Suppressor macrophage treated with lipopolysaccharide for 4 hours (primary cell): ENCODE measurements around the gene TCF23.
"Not testable (repeated sequence)": the region's sequence is repeated elsewhere in the genome, so short reads cannot be mapped to it uniquely, and the experiment has no call there.

ENCODE experiments used
- DNase-seq: peaks from one replicate; pipeline ENCODE4 v3.0.0-alpha.2; 2020

Gene TCF23

DNA sequence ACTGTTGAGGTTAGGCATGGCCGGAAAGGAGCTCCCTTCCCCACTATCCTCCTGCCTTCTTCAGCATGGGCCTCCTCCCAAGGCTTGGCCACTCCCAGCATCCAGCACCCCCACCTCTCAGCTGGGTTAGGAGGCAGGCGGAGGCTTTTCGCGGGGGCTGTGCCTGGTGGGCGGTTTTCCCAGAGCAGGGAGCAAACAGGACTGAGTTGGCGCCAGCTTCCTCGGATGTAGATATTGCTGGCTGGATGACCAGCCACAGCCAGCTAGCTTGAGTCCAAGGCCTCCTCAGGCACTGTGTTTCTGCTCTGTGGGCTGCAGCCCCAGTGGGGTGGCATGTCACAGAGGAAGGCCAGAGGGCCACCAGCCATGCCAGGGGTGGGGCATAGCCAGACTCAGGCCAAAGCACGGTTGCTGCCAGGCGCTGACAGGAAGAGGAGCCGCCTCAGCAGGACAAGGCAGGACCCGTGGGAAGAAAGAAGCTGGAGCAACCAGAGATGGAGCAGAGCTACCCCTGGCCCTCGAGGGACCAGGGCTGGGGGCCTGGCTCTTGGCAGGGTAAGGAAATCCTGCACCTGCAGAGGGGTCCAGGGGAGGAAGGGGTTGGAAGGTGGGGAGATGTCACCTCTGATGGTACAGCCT is at the start of gene TCF23:
Gene TCF23 (plus strand): TSS at position 204 of the 639 bp plus-strand sequence. CDS start 130 bp downstream, at position 334.
- DNase-seq, result no peak

DNA sequence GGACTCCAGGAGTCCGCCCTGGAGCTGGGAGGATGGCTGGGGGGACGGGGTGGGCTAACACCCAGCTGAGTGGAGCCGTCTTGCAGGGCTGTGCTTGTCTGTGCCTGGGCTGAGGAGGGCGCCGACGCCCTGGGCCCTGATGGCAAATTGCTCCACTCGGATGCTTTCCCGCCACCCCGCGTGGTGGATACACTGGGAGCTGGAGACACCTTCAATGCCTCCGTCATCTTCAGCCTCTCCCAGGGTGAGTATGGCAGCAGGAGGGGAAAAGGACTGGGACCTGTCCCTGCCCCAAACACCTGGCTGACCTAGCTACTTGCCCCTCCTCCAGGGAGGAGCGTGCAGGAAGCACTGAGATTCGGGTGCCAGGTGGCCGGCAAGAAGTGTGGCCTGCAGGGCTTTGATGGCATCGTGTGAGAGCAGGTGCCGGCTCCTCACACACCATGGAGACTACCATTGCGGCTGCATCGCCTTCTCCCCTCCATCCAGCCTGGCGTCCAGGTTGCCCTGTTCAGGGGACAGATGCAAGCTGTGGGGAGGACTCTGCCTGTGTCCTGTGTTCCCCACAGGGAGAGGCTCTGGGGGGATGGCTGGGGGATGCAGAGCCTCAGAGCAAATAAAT is 49.4 kb upstream of the TCF23 start:
- DNase-seq, result no peak

DNA sequence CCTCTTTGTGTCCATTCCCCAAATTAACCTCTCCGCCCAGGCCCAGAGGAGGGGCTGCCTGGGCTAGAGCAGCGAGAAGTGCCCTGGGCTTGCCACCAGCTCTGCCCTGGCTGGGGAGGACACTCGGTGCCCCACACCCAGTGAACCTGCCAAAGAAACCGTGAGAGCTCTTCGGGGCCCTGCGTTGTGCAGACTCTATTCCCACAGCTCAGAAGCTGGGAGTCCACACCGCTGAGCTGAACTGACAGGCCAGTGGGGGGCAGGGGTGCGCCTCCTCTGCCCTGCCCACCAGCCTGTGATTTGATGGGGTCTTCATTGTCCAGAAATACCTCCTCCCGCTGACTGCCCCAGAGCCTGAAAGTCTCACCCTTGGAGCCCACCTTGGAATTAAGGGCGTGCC is 48.8 kb upstream of the TCF23 start:
- no peak for DNase-seq

DNA sequence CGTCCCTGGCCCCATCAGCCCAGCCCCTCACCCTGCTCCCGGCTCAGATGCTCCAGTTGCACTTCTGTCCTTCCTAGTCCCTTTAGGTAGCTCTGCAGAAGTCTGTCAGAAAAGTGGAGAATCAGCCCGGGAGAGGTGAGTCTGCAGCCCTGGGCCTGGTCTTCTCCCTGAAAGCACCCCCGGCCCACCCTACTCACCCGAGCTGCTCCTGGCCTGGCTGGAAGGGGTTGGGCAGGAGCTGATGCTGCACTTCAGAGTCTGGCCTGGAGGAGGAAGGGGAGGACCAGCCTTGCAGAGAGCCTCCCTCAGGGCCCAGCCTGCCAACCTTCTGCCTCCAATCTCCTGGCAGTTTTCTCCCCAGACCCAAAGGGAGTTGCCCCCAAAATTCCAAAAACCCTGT is 46.5 kb upstream of the TCF23 start:
- no peak for DNase-seq

DNA sequence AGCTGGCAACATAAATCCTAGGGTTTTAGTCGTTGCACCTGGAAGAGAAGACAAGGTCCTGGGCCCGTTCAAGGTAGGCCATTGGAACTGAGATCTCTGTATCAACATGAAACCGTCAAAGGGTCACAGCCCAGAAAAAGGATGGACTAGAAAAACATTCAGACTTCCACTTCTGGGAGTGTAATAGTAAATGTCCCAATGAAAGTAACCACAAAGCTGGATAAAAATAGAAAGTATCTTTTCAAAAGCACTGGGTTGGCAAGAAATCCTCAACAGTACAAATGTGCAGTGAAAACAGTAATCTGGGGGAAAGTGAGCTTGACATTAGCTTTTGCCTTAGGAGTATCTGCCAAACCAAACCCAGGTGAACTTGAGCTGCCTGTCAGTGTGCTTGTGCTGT is 42.8 kb upstream of the TCF23 start:
- DNase-seq, result no peak

DNA sequence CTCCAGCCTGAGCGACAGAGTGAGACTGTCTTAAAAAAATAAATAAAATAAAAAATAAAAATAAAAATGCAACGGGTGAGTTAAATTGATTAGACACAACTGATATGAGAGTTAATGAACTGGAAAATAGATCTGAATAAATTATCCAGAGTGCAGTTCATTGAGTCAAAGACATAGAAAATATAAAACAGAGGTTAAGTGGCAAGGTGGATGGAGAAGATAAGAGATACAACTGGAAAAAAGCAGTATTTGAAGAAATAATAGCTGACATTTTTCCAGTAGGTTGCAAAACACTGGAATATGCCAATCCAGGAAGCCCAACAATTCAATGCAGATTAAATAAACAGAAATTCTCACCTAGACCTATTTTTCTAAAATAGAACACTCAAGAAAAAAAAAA is 40.6 kb upstream of the TCF23 start:
- no peak for DNase-seq

DNA sequence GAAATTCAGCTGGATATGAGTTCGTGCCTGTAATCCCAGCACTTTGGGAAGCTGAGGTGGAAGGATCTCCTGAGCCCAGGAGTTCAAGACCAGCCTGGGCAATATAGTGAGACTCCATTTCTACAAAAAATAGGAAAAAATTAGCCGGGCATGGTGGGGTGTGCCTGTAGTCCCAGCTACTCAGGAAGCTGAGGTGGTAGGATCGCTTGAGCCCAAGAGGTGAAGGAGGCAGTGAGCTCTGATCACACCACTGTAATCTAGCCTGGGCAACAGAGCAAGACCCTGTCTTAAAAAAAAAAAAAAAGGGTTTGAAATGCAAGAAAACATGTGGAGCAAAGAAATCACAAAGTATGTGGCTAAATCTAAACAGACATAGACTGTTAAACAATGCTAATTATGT is 39.7 kb upstream of the TCF23 start:
- no peak for DNase-seq

DNA sequence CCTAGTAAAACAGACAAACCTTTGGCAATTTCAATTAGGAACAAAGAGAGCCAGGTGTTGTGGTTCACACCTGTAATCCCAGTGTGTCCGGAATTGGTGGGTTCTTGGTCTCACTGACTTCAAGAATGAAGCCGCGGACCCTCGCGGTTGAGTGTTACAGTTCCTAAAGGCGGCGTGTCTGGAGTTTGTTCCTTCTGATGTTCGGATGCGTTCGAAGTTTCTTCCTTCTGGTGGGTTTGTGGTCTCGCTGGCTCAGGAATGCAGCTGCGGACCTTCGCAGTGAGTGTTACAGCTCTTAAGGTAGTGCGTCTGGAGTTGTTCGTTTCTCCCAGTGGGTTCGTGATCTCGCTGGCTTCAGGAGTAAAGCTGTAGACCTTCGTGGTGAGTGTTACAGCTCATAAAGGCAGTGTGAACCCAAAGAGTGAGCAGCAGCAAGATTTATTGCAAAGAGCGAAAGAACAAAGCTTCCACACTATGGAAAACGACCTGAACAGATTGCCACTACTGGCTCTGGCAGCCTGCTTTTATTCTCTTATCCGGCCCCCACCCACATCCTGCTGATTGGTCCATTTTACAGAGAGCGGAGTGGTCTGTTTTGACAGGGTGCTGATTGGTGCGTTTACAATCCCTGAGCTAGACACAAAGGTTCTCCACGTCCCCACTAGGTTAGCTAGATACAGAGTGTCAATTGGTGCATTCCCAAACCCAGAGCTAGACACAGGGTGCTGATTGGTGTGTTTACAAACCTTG is 38.0 kb upstream of the TCF23 start:
- DNase-seq, result not testable (repeated sequence)

DNA sequence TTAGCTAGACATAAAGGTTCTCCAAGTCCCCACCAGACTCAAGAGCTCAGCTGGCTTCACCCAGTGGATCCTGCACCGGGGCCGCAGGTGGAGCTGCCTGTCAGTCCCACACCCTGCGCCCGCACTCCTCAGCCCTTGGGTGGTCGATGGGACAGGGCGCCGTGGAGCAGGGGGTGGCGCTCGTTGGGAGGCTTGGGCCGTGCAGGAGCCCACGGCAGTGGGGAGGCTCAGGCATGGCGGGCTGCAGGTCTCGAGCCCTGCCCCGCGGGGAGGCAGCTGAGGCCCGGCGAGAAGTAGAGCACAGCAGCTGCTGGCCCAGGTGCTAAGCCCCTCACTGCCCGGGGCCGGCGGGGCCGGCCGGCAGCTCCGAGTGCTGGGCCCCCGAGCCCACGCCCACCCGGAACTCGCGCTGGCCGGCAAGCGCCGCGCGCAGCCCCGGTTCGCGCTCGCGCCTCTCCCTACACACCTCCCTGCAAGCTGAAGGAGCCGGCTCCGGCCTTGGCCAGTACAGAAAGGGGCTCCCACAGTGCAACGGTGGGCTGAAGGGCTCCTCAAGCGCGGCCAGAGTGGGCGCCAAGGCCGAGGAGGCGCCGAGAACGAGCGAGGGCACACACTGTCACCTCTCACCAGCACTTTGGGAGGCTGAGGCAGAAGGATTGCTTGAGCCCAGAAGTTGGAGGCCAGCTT is 37.3 kb upstream of the TCF23 start:
- not testable (repeated sequence) for DNase-seq

DNA sequence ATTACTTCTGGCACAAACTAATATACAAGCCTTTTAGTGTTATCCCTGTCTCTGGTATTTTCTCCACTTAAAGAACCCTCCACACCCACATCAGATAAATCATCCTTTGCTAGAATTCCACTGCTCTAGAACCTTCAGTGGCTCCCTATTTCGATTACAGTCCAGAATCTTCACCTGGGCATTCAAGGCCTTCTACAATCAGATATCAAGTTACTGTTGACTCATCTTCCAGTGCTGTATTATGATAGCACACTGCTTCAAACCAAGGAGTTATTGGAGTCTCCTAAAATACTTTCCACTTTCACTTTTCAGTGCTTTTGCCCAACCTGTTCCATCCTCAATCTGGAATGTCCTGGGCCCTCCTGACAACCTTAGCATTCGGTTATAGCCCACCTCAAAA is 33.3 kb upstream of the TCF23 start:
- no peak for DNase-seq

DNA sequence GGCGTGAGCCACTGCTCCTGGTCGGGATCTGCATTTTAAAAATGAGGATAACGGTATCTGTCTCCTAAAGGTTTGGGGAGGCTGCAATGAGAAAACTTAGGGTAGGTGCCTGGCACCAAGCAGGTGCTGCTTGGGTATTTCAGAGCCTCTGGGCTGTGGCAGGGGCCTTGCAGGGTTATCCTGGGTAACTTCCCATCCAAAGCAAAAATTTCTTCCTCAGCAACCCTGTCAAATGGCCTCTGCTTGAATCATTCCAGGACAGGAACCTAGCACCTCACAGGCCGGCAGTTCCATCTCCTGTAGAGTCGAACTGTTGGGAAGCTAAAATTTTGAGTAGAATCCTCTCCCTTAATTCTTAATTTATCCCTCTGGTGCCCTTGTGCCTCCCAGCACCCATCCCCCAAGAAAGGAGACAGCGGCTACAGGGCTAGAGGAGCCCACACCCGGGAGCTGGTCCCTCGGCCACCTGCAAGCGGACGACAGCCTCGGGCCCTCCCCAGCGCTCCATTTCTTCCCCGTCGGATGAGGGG is 30.7 kb upstream of the TCF23 start:
- no peak for DNase-seq

DNA sequence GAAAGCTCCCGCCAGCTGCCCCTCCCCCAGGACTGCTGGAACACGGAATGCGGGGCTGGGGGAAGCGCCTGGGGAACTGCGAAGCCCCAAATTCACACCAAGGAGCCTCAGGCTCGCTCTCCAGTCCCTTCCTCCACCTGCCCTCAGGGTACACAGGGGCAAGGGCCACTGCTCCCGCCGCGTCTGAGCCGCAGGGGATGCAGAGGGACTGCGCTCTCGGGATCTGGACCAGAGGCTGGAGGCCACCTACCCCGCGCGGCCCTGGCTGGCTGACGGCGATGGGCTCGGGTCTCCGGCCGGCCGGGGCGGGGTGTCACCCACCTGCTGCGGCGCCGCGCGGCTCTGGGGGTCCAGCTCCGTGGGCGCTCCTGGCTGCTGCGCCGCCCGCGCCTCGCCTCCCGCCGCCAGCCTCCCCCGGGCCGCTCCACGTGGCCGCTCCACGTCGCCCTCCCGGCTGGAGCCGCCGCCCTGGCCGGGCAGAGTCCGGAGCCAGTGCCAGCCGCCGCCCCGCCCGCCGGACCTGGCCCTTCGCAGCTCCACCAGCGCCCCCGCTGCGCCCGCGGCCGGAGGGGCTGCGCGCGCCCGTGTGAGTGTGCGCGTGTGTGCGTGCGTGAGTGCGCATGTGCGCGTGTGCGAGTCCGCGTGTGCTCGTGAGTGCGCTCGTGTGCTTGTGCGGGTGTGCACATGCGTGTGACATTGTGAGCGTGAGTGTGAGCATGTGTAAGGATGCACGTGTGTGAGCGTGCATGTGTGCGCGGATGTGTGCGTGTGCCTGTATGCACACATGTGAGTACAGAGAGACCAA is 30.1 kb upstream of the TCF23 start, which contains the start of gene CGREF1:
Gene CGREF1 (minus strand): TSS at position 604 of the 805 bp plus-strand sequence. CDS start 14,762 bp downstream, outside the sequence.
- DNase-seq, result no peak

DNA sequence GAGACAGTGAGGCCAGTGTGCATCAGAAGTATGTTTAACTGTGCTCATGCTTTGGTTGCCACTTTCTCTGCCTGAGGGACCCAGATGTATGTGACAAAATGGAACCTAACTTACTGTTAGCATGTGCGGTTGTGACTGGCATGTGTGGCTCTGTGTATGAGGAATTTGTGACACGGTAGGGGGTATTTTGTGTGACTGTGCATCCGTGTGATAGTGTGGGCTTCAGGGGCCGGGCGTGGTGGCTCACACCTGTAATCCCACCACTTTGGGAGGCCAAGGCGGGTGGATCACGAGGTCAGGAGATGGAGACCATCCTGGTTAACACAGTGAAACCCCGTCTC is 29.5 kb upstream of the TCF23 start:
- not testable (repeated sequence) for DNase-seq

DNA sequence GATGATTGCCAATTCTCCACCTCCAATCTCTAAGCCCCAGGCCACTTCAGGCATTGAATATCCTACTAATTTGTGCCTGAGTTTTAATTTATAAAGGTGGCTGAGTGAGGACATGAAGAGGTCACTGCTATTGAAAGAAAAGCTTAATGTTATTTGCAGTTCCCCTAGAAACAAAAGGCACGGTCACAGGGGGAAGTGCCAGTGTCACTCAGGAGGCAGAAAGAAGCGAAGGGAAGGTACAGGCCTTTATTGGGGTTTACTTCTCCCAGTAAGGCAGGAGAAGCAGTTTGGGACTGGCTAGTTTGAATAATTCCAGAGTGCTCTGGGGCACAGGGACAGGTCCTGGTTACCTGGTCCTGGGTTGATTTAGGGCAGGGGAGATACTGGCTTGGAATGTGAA is 26.9 kb upstream of the TCF23 start:
- no peak for DNase-seq

DNA sequence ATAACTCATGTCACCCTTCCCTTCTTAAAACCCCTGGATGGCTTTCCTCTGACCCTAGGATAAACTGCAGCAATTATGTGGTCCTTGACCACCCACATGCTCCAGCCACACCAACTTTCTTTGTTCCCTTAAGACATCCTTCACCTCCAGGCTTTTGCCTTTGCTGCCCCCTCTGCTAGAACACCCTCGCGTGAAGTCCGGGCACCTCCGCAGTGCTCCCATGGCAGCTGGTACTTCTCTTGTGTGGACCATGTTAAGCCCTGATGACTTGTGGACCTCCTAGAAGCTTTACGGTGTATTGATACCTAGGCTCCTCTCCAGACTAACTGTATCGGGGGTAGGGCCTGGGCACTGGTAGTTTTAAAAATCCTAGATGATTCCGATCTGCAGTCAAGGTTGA is 26.0 kb upstream of the TCF23 start:
- DNase-seq, result no peak

DNA sequence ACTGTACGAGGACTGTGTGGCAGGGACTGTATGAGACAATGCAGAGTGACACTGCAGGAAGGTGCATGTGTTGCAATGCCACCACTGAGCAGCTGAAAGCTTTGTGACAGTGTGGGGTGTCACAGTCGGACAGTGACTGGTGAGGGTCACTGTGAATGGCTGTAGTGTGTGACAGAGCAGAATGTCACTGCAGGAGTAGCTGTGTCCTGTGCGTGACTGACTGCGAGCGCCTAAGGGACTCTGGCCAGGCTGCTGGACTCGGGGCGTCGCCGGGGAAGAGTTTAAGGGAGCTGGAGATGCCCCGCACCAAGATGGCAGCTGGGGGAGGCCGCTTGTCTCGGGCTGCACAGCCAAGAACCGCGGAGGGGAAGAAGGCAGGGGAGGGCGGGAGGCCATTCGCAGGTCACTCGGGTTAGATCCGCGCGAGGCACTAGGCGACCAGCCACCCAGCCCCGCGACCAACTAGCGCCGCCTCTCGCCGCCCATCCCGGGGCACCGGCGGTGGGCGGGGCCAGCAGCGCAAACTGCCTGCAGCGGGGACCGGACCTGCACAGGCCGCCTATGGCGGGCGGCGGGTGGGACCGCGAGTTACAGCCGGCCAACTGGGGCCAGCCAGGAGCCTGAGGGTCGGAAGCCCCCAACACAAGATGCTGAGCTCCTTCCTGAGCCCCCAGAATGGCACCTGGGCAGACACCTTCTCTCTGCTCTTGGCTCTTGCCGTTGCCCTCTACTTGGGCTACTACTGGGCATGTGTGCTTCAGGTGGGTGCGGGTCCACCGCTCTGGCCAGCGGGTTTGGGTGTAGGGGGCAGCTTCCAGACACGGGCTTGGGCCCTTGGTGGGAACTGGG is 25.3 kb upstream of the TCF23 start, which contains the start of gene ABHD1:
Gene ABHD1 (plus strand): TSS at position 514 of the 849 bp plus-strand sequence. CDS start 134 bp downstream, at position 648.
- DNase-seq, result peak; percentile 43

DNA sequence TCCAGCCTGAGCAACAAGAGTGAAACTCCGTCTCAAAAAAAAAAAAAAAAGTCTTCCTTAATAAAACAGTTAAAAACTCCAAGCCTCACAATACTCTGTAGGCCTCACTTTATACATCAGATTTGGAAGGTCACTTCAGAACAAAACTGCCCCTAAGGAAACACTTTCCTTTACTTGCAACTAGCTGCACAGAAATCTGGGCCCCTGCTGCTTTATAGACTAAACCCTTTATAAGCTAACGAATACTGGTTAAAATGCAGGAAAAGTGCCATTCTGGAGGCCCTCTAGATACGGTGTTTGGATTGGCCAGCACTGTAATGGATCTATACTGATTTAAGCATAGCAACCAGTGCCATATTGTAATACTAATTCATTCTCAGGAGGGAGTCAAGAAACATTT is 23.7 kb upstream of the TCF23 start:
- DNase-seq, result no peak

DNA sequence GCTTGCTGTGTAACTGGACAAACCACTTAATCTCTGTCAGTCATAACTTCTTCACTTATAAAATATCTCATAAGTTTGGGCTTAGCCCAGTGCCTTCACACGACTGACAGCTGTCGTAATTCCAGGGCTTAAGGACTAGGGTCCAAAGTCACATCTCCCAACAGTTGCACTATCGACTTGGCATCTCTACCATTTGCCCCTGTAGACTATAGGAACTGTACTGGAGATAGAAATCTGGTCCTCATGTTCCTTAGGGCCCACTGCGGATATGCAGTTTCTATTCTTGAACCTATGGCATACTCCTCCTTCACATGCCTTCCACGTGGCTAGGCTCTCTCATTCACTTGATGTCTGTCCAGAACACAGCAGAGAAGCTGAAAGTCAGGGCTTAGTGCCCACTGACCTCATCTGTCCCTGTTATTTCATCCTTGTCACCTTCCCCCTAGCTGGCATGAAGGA is 22.5 kb upstream of the TCF23 start:
- DNase-seq, result no peak

DNA sequence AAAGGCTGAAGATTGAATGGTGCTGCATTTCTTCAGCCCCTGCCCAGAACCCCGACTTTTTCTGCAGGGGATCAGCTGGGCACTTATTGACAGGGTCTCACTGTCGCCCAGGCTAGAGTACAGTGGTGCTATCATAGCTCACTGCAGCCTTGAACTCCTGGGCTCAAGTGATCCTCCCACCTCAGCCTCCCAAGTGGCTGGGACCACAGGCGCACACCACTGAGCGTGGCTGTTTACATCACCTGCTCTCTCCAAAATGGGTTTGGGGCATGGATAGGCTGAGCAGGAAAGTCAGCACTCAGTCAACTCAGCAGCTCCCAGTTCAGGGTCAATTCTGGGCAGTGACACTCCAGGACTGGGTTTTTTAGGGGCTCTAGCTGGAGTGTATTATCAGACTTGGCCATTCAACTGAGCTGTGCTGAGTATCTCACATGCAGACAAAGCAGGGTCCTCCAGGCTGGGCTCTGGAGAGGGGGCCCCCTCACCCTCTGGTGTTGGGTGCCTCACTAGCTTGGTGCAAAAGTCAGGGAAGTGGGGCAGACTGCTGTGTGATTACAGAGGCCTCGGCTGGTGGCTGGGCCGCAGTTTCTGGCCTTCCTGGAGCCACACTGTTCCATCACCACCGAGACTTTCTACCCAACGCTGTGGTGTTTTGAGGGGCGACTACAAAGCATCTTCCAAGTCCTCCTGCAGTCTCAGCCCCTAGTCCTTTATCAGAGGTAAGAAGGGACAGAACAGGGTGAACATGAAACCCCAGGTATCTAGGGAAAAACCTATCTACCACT is 20.7 kb upstream of the TCF23 start:
- no peak for DNase-seq
